ENCODE data around the gene OBP2A.

DNA sequence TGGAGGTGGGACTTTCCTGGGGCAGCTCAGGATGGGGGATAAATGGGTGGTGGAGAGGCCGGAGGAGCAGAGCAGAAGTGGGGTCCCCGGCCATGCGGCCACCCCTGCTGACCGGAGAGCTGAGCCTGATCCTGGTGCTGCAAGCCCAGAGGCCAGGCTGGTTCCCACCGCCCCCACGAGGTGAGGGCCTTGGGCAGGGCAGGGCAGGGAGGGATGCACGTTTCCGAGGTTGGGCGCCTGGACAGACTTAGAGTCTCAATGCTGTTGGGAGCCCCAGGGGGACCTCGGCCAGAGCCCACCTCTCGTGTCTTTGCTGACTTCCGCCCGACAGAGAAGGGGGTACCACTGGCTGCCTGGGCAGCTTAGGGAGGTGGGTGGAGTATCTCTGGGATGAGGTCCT is 5.5 kb downstream of the OBP2A start:
- no peak for TF ChIP-seq CTCF (IDR thresholded peaks at IDR 0.05)
- no peak for TF ChIP-seq EP300 (IDR thresholded peaks at IDR 0.05)

Data from tibial nerve (tissue), 4 donors.